Fibroblast of lung (primary cell): ENCODE results near the gene LAMA4.

Experiments
- EZH2 ChIP-seq: IDR thresholded peaks from 2 replicates; pipeline ENCODE4 v1.5.1; 2012; ENCODE audit warnings: low read length, control low read depth, mild to moderate bottlenecking; ENCODE audit errors: missing control alignments
- TF ChIP-seq, protein P1 (sequence below), 2 donors: IDR thresholded peaks in 1 of 2; conservative IDR thresholded peaks in 1 of 2; 1 replicate in 1 of 2; 2 replicates in 1 of 2; pipeline ENCODE4 v1.5.1; 2011 to 2012; ENCODE audit warnings: low read length in 2 of 2, control low read depth in 1 of 2, inconsistent platforms in 1 of 2, low read depth in 1 of 2, mild to moderate bottlenecking in 1 of 2

DNA sequence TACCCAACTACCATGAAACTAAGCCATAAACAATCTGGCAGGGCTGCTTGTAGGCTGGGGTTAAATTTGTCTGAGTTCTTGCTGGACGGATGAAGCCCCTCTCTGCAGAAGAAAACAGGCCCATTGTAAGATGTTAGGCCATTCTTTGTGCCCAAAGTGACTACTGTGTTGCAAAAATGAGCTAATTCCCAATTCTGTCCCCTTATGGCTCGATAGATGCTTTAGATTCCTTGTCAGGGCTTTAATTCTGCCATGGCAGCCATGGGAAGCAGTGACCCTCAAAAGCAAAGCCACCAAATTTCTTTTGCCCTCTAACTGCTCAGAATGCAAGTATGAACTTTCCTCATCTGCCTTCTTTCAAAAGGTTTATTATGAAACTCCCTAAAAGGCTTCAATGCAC is 45.2 kb downstream of the LAMA4 start:
- TF ChIP-seq, protein P1, sequence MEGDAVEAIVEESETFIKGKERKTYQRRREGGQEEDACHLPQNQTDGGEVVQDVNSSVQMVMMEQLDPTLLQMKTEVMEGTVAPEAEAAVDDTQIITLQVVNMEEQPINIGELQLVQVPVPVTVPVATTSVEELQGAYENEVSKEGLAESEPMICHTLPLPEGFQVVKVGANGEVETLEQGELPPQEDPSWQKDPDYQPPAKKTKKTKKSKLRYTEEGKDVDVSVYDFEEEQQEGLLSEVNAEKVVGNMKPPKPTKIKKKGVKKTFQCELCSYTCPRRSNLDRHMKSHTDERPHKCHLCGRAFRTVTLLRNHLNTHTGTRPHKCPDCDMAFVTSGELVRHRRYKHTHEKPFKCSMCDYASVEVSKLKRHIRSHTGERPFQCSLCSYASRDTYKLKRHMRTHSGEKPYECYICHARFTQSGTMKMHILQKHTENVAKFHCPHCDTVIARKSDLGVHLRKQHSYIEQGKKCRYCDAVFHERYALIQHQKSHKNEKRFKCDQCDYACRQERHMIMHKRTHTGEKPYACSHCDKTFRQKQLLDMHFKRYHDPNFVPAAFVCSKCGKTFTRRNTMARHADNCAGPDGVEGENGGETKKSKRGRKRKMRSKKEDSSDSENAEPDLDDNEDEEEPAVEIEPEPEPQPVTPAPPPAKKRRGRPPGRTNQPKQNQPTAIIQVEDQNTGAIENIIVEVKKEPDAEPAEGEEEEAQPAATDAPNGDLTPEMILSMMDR (conservative IDR thresholded peaks at IDR 0.05 in 1 of 2, IDR thresholded peaks at IDR 0.05 in 1 of 2; ENCODE audit: low read depth in 1 of 2, low read length in 2 of 2), result no peak
- TF ChIP-seq EZH2, result no peak
